Tibial nerve (tissue), 4 donors: Measurements from ENCODE around the gene ALK.

Experiments
- EP300 ChIP-seq, 2 donors: sonication (generic); formaldehyde crosslinking; IDR thresholded peaks; one replicate each; pipeline ENCODE4 v1.6.1; 2017; ENCODE audit warnings: antibody characterized with exemption in 2 of 2, mild to moderate bottlenecking in 1 of 2
- POLR2A ChIP-seq, 2 donors: fragments of 450-650 bp; IDR thresholded peaks; one replicate each; pipeline ENCODE4 v1.6.1; 2017; ENCODE audit warnings: antibody characterized with exemption in 2 of 2, mild to moderate bottlenecking in 2 of 2, moderate library complexity in 2 of 2
- TF ChIP-seq, protein P1 (sequence below), 5 experiments: fragments of 200-600 bp in 3 of 5; fragments of 450-650 bp in 2 of 5; sonication (generic) in 3 of 5; IDR thresholded peaks; one replicate each; pipeline ENCODE4 v1.5.1; 2016 to 2019; ENCODE audit warnings: antibody characterized with exemption in 5 of 5, mild to moderate bottlenecking in 3 of 5, moderate library complexity in 2 of 5

DNA sequence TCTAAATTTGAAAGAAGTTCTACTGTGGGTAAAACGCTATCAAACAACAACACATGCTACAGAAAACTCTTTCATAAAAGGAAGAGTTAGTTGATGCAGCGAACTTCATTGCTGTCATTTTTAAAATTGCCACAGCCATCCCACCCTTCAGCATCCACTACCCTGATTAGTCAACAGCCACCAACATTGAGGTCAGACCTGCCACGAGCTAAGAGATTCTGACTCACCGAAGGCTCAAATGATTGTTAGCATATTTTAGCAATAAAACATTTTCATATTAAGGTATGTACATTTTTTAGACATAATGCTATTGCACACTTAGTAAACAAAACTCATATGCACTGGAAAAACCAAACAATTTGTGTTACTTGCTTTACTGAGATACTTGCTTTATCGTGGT, 459.1 kb downstream of the ALK start:
- no peak for TF ChIP-seq POLR2A (IDR thresholded peaks at IDR 0.05)
- TF ChIP-seq EP300 (IDR thresholded peaks at IDR 0.05): no peak
- TF ChIP-seq, protein P1, sequence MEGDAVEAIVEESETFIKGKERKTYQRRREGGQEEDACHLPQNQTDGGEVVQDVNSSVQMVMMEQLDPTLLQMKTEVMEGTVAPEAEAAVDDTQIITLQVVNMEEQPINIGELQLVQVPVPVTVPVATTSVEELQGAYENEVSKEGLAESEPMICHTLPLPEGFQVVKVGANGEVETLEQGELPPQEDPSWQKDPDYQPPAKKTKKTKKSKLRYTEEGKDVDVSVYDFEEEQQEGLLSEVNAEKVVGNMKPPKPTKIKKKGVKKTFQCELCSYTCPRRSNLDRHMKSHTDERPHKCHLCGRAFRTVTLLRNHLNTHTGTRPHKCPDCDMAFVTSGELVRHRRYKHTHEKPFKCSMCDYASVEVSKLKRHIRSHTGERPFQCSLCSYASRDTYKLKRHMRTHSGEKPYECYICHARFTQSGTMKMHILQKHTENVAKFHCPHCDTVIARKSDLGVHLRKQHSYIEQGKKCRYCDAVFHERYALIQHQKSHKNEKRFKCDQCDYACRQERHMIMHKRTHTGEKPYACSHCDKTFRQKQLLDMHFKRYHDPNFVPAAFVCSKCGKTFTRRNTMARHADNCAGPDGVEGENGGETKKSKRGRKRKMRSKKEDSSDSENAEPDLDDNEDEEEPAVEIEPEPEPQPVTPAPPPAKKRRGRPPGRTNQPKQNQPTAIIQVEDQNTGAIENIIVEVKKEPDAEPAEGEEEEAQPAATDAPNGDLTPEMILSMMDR (IDR thresholded peaks at IDR 0.05): no peak
